Vagina (tissue), 2 donors: Measurements from ENCODE around the gene PRR23E.

Experiments
- CTCF ChIP-seq, 3 experiments: fragments of 450-650 bp in 2 of 3; fragments of 200-600 bp in 1 of 3; sonication (generic) in 1 of 3; IDR thresholded peaks; one replicate each; pipeline ENCODE4 v1.5.1; 2017 to 2019; ENCODE audit warnings: antibody characterized with exemption in 3 of 3, mild to moderate bottlenecking in 2 of 3, moderate library complexity in 2 of 3
- POLR2A ChIP-seq, 2 donors: fragments of 450-650 bp; IDR thresholded peaks; one replicate each; pipeline ENCODE4 v1.6.1; 2017; ENCODE audit warnings: antibody characterized with exemption in 2 of 2, mild to moderate bottlenecking in 2 of 2, moderate library complexity in 2 of 2

GRCh38 chr3:127173516-127174166 lies 19.3 kb upstream of the PRR23E start:
- TF ChIP-seq CTCF (IDR thresholded peaks at IDR 0.05), result no peak
- no peak for TF ChIP-seq POLR2A (IDR thresholded peaks at IDR 0.05)
